ENCODE measurements around the gene COL27A1. TPM values are rescaled to one million over a fixed set of nuclear protein-coding genes. Genes with fewer than 3 reads are reported as not detected.

The COL27A1 gene
- total and polyA plus RNA-seq, 2 donors (not counting 3 experiments of a cell fraction or from before 2014, with no cell fraction given) = 14.7 to 49.1 TPM

DNA sequence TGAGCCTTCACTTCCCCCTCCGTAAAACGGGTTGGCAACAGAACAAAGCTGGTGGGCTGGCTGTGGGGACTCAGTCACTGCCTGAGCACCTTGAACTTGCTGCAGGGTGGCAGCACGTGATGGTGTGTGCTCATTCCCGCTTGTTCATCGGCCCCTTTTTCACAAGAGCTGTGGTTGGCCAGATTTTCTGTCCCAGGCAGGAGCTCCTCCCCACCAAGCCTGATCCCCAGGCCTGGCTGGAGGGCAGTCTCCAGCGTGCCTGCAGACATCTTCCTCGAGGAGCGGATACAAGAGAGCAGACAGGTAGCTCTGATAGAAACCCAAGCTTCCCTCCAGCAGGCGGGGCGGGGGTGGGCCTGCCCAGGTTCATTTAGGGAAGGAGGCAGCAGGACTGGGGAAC is 105.7 kb downstream of the COL27A1 start:
- FAIRE-seq = no peak
- H3K9ac ChIP-seq (replicated peaks; ENCODE audit: extremely low read depth, insufficient read depth, low read length) = no peak overlapping the region
- no peak for TF ChIP-seq GATA2 (IDR thresholded peaks at IDR 0.05; ENCODE audit: insufficient read depth, insufficient read length, low read depth, low read length)
- no peak for TF ChIP-seq FOS (IDR thresholded peaks at IDR 0.05; ENCODE audit: borderline replicate concordance, insufficient read depth, low read length)
- TF ChIP-seq, protein P1, sequence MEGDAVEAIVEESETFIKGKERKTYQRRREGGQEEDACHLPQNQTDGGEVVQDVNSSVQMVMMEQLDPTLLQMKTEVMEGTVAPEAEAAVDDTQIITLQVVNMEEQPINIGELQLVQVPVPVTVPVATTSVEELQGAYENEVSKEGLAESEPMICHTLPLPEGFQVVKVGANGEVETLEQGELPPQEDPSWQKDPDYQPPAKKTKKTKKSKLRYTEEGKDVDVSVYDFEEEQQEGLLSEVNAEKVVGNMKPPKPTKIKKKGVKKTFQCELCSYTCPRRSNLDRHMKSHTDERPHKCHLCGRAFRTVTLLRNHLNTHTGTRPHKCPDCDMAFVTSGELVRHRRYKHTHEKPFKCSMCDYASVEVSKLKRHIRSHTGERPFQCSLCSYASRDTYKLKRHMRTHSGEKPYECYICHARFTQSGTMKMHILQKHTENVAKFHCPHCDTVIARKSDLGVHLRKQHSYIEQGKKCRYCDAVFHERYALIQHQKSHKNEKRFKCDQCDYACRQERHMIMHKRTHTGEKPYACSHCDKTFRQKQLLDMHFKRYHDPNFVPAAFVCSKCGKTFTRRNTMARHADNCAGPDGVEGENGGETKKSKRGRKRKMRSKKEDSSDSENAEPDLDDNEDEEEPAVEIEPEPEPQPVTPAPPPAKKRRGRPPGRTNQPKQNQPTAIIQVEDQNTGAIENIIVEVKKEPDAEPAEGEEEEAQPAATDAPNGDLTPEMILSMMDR (IDR thresholded peaks at IDR 0.05; ENCODE audit: extremely low read depth in 1 of 2, insufficient read depth in 1 of 2, low read depth in 1 of 2, low read length in 2 of 2) = no peak
- TF ChIP-seq POLR2AphosphoS5 (IDR thresholded peaks at IDR 0.05; ENCODE audit: insufficient read depth, low read depth, low read length) = no peak
- TF ChIP-seq JUN (IDR thresholded peaks at IDR 0.05; ENCODE audit: borderline replicate concordance, insufficient read depth, insufficient read length, low read depth) = no peak
- TF ChIP-seq MYC (IDR thresholded peaks at IDR 0.05; ENCODE audit: low read depth, low read length) = no peak
- no peak for TF ChIP-seq POLR2A (IDR thresholded peaks at IDR 0.05; ENCODE audit: low read depth, low read length)
- TF ChIP-seq, protein P2, sequence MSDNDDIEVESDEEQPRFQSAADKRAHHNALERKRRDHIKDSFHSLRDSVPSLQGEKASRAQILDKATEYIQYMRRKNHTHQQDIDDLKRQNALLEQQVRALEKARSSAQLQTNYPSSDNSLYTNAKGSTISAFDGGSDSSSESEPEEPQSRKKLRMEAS (IDR thresholded peaks at IDR 0.05; ENCODE audit: insufficient read depth, insufficient read length) = no peak
- TF ChIP-seq EZH2 (IDR thresholded peaks at IDR 0.05; ENCODE audit: borderline replicate concordance, low read depth, low read length, severe bottlenecking) = no peak
- H3K9me1 ChIP-seq (replicated peaks; ENCODE audit: control insufficient read depth, extremely low read depth, insufficient read depth, low read length) = no peaks in the 10 kb centered on the region
- POLR2A ChIA-PET = interaction anchor here (0.7 kb wide), 1 partner anchor 9 kb away, joined by 3 read pairs; no protein-coding TSS in a partner anchor
- BruUV-seq (replicated peaks) = no TSS peak
- no peaks in the 10 kb centered on the region for H4K20me1 ChIP-seq (replicated peaks; ENCODE audit: control insufficient read depth, extremely low read depth, insufficient read depth, low read length)
- dilution Hi-C loops (cut with MboI; ENCODE audit: extremely low pct_ligation_motif_present, low sequenced_read_pairs) (no loop called here), intact Hi-C loops (cut with micrococcal nuclease) (no loop called here)
- no peaks in the 10 kb centered on the region for H3K36me3 ChIP-seq (ENCODE audit: control insufficient read depth in 2 of 2, extremely low read depth in 1 of 2, insufficient read depth in 2 of 2, low read length in 2 of 2)
- no peak overlapping the region for H3K4me3 ChIP-seq (replicated peaks in 1 of 3; ENCODE audit: insufficient read depth in 1 of 3, low read depth in 1 of 3, low read length in 3 of 3)
- H2AFZ ChIP-seq (ENCODE audit: low read depth, low read length) = no peak overlapping the region
- H3K79me2 ChIP-seq (ENCODE audit: control insufficient read depth, insufficient read depth, low read length) = no peaks in the 10 kb centered on the region
- H3K27ac ChIP-seq (ENCODE audit: insufficient read depth, low read depth, low read length) = no peak overlapping the region
- CTCF ChIA-PET = interaction anchor here (0.6 to 6.1 kb wide), 7 partner anchors 10 to 178 kb away, joined by 3 to 37 read pairs (median 10); partner anchors contain the start of gene COL27A1
- no peaks in the 10 kb centered on the region for H3K27me3 ChIP-seq (ENCODE audit: control insufficient read depth in 2 of 2, insufficient read depth in 2 of 2, low read length in 2 of 2)
- H3K9me3 ChIP-seq (replicated peaks; ENCODE audit: control insufficient read depth, insufficient read depth, low read length) = no peaks in the 10 kb centered on the region
- H3K4me2 ChIP-seq (ENCODE audit: insufficient read depth, low read length) = no peak overlapping the region
- H3K4me1 ChIP-seq (ENCODE audit: control insufficient read depth, extremely low read depth, insufficient read depth, low read length) = no peaks in the 10 kb centered on the region
- DNase-seq (ENCODE audit: low read depth, low spot score) = no peak

Measured in endothelial cell of umbilical vein (primary cell).